A549 (cell line): Measurements from ENCODE around the gene KAT8. TPM values are rescaled to one million over a fixed set of nuclear protein-coding genes. Genes with fewer than 3 reads are reported as not detected.

Experiments
- ATAC-seq, 2 experiments: fragments of 200-7000 bp in 1 of 2; fragments of >200 bp in 1 of 2; cut with Nextera tagmentation in 1 of 2; cut with Tn5 transposase in 1 of 2; 3 replicates each; pipeline versions ENCODE4 v1.8.0 to v1.9.1; 2018 to 2020; ENCODE audit warnings: mild to moderate bottlenecking in 1 of 2, moderate library complexity in 1 of 2
- CTCF ChIA-PET: fragments of 300-600 bp; sonication (Branson Sonifier 250); formaldehyde crosslinking; extraction: SDS; loops from one replicate; lab custom pipeline; 2021; ENCODE audit warnings: antibody characterized with exemption, inconsistent platforms; lab: Yijun Ruan, JAX
- POLR2A ChIA-PET: fragments of 350-600 bp; formaldehyde crosslinking; extraction: SDS; loops from one replicate; lab custom pipeline; 2021; ENCODE audit warnings: antibody characterized with exemption, inconsistent platforms; lab: Yijun Ruan, JAX
- DNase-seq, 2 experiments: peaks; one replicate each; pipeline versions ENCODE4 v3.0.0 to v3.0.0-alpha.2; 2011 to 2016; ENCODE audit warnings: low read depth in 1 of 2, low spot score in 1 of 2
- FAIRE-seq: peaks from 2 replicates; lab custom pipeline; 2011; peaks lifted over from hg19 to GRCh38; lab: Jason Lieb, UNC
- H3K27ac ChIP-seq, 2 experiments: fragments of >200 bp; sonication (Bioruptor Twin); formaldehyde crosslinking; 3 replicates each; pipeline ENCODE4 v1.5.1; 2016 to 2017
- H3K4me1 ChIP-seq: fragments of >200 bp; sonication (Bioruptor Twin); formaldehyde crosslinking; 3 replicates; pipeline ENCODE4 v1.6.1; 2016
- H3K4me2 ChIP-seq: fragments of >200 bp; sonication (Bioruptor Twin); formaldehyde crosslinking; 3 replicates; pipeline ENCODE4 v1.6.1; 2016
- H3K4me3 ChIP-seq: fragments of >200 bp; sonication (Bioruptor Twin); formaldehyde crosslinking; 3 replicates; pipeline ENCODE4 v1.5.1; 2016
- H3K9me3 ChIP-seq: fragments of >200 bp; sonication (Bioruptor Twin); formaldehyde crosslinking; 3 replicates; pipeline ENCODE4 v1.6.1; 2016
- ATOH8 ChIP-seq: fragments of 250-450 bp; sonication (Bioruptor Pico); IDR thresholded peaks from 2 replicates; pipeline ENCODE4 v1.5.0; 2020; ENCODE audit warnings: low read depth, mild to moderate bottlenecking, moderate library complexity
- CBX2 ChIP-seq: fragments of 200-600 bp; sonication (generic); IDR thresholded peaks from 2 replicates; pipeline ENCODE4 v1.6.1; 2016; ENCODE audit warnings: low read depth, mild to moderate bottlenecking, borderline replicate concordance
- CBX8 ChIP-seq: fragments of 200-600 bp; sonication (generic); IDR thresholded peaks from 2 replicates; pipeline ENCODE4 v1.6.1; 2016
- CEBPB ChIP-seq, 2 experiments: fragments of >200 bp in 1 of 2; sonication (Bioruptor Twin) in 1 of 2; formaldehyde crosslinking in 1 of 2; IDR thresholded peaks; 2 replicates each; pipeline ENCODE4 v1.6.1; 2012 to 2016
- CHD2 ChIP-seq: fragments of 150-350 bp; IDR thresholded peaks from 2 replicates; pipeline ENCODE4 v1.6.1; 2014; ENCODE audit warnings: low read length; ENCODE audit not compliant: partially characterized antibody
- ELK1 ChIP-seq: fragments of 150-350 bp; IDR thresholded peaks from 2 replicates; pipeline ENCODE4 v1.6.1; 2014; ENCODE audit warnings: low read depth, mild to moderate bottlenecking, low read length
- EP300 ChIP-seq, 2 experiments: fragments of >200 bp; sonication (Bioruptor Twin); formaldehyde crosslinking; IDR thresholded peaks; 2 replicates in 1 of 2; 3 replicates in 1 of 2; pipeline ENCODE4 v1.6.1; 2016 to 2017
- ESRRA ChIP-seq: fragments of 150-350 bp; IDR thresholded peaks from 2 replicates; pipeline ENCODE4 v1.6.1; 2014; ENCODE audit warnings: mild to moderate bottlenecking, low read length, borderline replicate concordance
- FOSB ChIP-seq: fragments of 250-450 bp; sonication (Bioruptor Pico); IDR thresholded peaks from 2 replicates; pipeline ENCODE4 v1.5.0; 2020; ENCODE audit warnings: mild to moderate bottlenecking, moderate library complexity
- FOSL2 ChIP-seq, 2 experiments: fragments of 450-650 bp in 1 of 2; fragments of >200 bp in 1 of 2; sonication (Bioruptor Twin) in 1 of 2; formaldehyde crosslinking; IDR thresholded peaks; 2 replicates each; pipeline versions ENCODE4 v1.5.0 to v1.6.1; 2016 to 2020; ENCODE audit warnings: mild to moderate bottlenecking in 1 of 2, moderate library complexity in 1 of 2
- FOXS1 ChIP-seq: fragments of 250-450 bp; sonication (Bioruptor Pico); IDR thresholded peaks from 2 replicates; pipeline ENCODE4 v1.5.0; 2020; ENCODE audit warnings: mild to moderate bottlenecking, moderate library complexity
- GATA3 ChIP-seq: IDR thresholded peaks from 2 replicates; pipeline ENCODE4 v1.6.1; 2012; ENCODE audit warnings: borderline replicate concordance
- HDAC2 ChIP-seq: fragments of 200-600 bp; sonication (generic); IDR thresholded peaks from 2 replicates; pipeline ENCODE4 v1.6.1; 2016
- HEYL ChIP-seq: fragments of 250-450 bp; sonication (Bioruptor Pico); IDR thresholded peaks from 2 replicates; pipeline ENCODE4 v1.8.0; 2021; ENCODE audit warnings: mild to moderate bottlenecking, moderate library complexity
- HOXA7 ChIP-seq: fragments of 250-450 bp; sonication (Bioruptor Pico); IDR thresholded peaks from 2 replicates; pipeline ENCODE4 v1.5.0; 2020; ENCODE audit warnings: mild to moderate bottlenecking, moderate library complexity
- HOXB13 ChIP-seq: fragments of 250-450 bp; sonication (Bioruptor Pico); IDR thresholded peaks from 2 replicates; pipeline ENCODE4 v1.5.0; 2020; ENCODE audit warnings: low read depth, mild to moderate bottlenecking, moderate library complexity
- JUNB ChIP-seq: fragments of >200 bp; sonication (Bioruptor Twin); formaldehyde crosslinking; IDR thresholded peaks from 2 replicates; pipeline ENCODE4 v1.6.1; 2016
- KDM1A ChIP-seq: fragments of 200-600 bp; sonication (generic); IDR thresholded peaks from 2 replicates; pipeline ENCODE4 v1.6.1; 2016; ENCODE audit warnings: low read depth, mild to moderate bottlenecking
- MYC ChIP-seq: IDR thresholded peaks from 2 replicates; pipeline ENCODE4 v1.6.1; 2012; ENCODE audit warnings: mild to moderate bottlenecking, inconsistent platforms, low read length, improper control_type of control experiment, borderline replicate concordance
- PHF8 ChIP-seq: fragments of 200-600 bp; sonication (generic); IDR thresholded peaks from 2 replicates; pipeline ENCODE4 v1.6.1; 2016; ENCODE audit warnings: low read depth, mild to moderate bottlenecking, antibody characterized with exemption, moderate library complexity, borderline replicate concordance
- RARB ChIP-seq: fragments of 250-450 bp; sonication (Bioruptor Pico); IDR thresholded peaks from 2 replicates; pipeline ENCODE4 v1.8.0; 2021; ENCODE audit warnings: mild to moderate bottlenecking, moderate library complexity
- RCOR1 ChIP-seq: fragments of 150-350 bp; IDR thresholded peaks from 2 replicates; pipeline ENCODE4 v1.6.1; 2014; ENCODE audit warnings: antibody characterized with exemption, low read length, low read depth
- RFX5 ChIP-seq: fragments of 450-650 bp; IDR thresholded peaks from 2 replicates; pipeline ENCODE4 v1.7.1; 2014; ENCODE audit warnings: antibody characterized with exemption, mild to moderate bottlenecking, moderate library complexity
- TP53 ChIP-seq: fragments of 250-450 bp; sonication (Bioruptor Pico); IDR thresholded peaks from 2 replicates; pipeline ENCODE4 v1.5.0; 2021; ENCODE audit warnings: mild to moderate bottlenecking, moderate library complexity
- ZC3H11A ChIP-seq: fragments of 450-650 bp; IDR thresholded peaks from 2 replicates; pipeline ENCODE4 v1.6.1; 2014; ENCODE audit warnings: antibody characterized with exemption, mild to moderate bottlenecking
- ZFP36 ChIP-seq: fragments of 450-650 bp; IDR thresholded peaks from 2 replicates; pipeline ENCODE4 v1.6.1; 2014; ENCODE audit warnings: borderline replicate concordance; ENCODE audit not compliant: partially characterized antibody
- ZNF302 ChIP-seq: fragments of 250-450 bp; sonication (Bioruptor Pico); IDR thresholded peaks from 2 replicates; pipeline ENCODE4 v1.9.0; 2021; ENCODE audit warnings: inconsistent platforms, mild to moderate bottlenecking, moderate library complexity
- ZSCAN20 ChIP-seq: fragments of 250-450 bp; sonication (Bioruptor Pico); IDR thresholded peaks from 2 replicates; pipeline ENCODE4 v1.8.0; 2022; ENCODE audit warnings: mild to moderate bottlenecking, moderate library complexity
- WGBS: methylation state at CpG from one replicate; pipeline ENCODE4 v1.1.6; 2017; ENCODE audit errors: missing lambda C conversion rate; 5-methylcytosine and 5-hydroxymethylcytosine counted together
- polyA plus RNA-seq, 4 experiments: library from polyadenylated mRNA; depleted of rRNA in 3 of 4; stranded (reverse); fragments of >200 nt; fragmentation: RNase III in 1 of 4; extraction: RNeasy Plus Mini Kit Qiagen cat#74134 plus additional on column Dnase treatment in 1 of 4; gene quantifications; 2 replicates in 3 of 4; 3 replicates in 1 of 4; pipeline ENCODE4 v1.2.3, GENCODE V29; 2011 to 2017
- TF ChIP-seq, protein P1 (sequence below): fragments of >200 bp; sonication (Bioruptor Twin); formaldehyde crosslinking; IDR thresholded peaks from 2 replicates; pipeline ENCODE4 v1.6.1; 2016
- TF ChIP-seq, protein P2 (sequence below): fragments of 200-600 bp; sonication (generic); IDR thresholded peaks from 2 replicates; pipeline ENCODE4 v1.6.1; 2016; ENCODE audit warnings: antibody characterized with exemption, mild to moderate bottlenecking, moderate library complexity

Gene KAT8
- polyA plus RNA-seq, 2 of the 4 experiments (the other 2 are of a cell fraction): 34.4 to 42.2 TPM

DNA sequence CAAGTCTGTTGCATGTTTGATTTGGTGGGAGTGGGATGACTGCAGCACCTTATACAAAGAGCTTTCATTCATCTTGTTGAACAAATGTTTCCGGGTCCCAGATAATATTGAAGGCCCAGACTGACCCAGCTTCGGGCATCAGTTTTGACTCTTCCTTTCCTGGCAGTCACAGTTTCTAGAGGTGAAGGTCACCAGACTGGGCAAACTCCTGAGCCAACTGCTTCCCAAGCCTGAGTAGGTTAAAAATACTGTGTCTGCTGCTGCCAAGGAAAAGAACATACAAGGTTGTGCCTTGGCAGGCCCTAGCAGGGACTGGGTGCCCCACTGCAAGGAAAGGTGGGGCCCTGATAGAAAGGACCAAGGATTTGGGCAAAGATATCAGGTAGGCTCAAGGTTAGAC is 4.8 kb upstream of the KAT8 start:
- Histone ChIP-seq H3K4me2 (no peak overlapping the region), H3K27ac (no peak overlapping the region), H3K9me3 (no peaks in the 10 kb centered on the region), H3K4me1 (peaks cover 14% of the 10 kb centered on the region; the same call in 2 of the 3 replicates)
- WGBS: 100% methylated on average over 2 of the region's 2 CpGs
- POLR2A ChIA-PET: interaction anchor here (1.1 kb wide), 1 partner anchor 29 kb away, joined by 3 read pairs; no protein-coding TSS in a partner anchor
- ATAC-seq: no peak
- TF ChIP-seq CHD2 (no peak), JUNB (no peak), CBX8 (no peak), HOXA7 (CRISPR knock-in tag) (no peak), HOXB13 (no peak), RCOR1 (no peak), HDAC2 (no peak), ZNF302 (CRISPR knock-in tag) (no peak), ELK1 (no peak), HEYL (CRISPR knock-in tag) (no peak), KDM1A (no peak), ZSCAN20 (CRISPR knock-in tag) (no peak), ZFP36 (no peak), CBX2 (no peak), RARB (CRISPR knock-in tag) (no peak), ATOH8 (CRISPR knock-in tag) (no peak), MYC (no peak)
- TF ChIP-seq, protein P1, sequence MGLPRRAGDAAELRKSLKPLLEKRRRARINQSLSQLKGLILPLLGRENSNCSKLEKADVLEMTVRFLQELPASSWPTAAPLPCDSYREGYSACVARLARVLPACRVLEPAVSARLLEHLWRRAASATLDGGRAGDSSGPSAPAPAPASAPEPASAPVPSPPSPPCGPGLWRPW: no peak
- TF ChIP-seq, all 56 proteins: peak for 0
- DNase-seq: no peak
- H3K4me3 ChIP-seq: no peak overlapping the region
- FAIRE-seq: no peak
- CTCF ChIA-PET: interaction anchor here (1.9 to 20.3 kb wide), 3 partner anchors 11 to 330 kb away, joined by 7 to 166 read pairs (median 12); partner anchors contain the start of gene ZNF843

GRCh38 chr16:31113121-31114120 is 4.0 kb upstream of the KAT8 start:
- POLR2A ChIA-PET: interaction anchor here (1.1 kb wide), 1 partner anchor 29 kb away, joined by 3 read pairs; no protein-coding TSS in a partner anchor
- H3K27ac ChIP-seq: no peak overlapping the region; a peak in 1 of 6 replicates

More at GRCh38 chr16:31113121-31114120, 4.0 kb upstream of the KAT8 start:
- 90% methylated on average over 5 of the region's 5 CpGs for WGBS
- FAIRE-seq: no peak
- TF ChIP-seq HDAC2: no peak
- TF ChIP-seq TP53: no peak
- TF ChIP-seq RFX5: no peak
- TF ChIP-seq ZC3H11A: no peak
- TF ChIP-seq GATA3: no peak
- TF ChIP-seq EP300 (IDR thresholded peaks at IDR 0.05): no peak
- TF ChIP-seq ESRRA: no peak
- no peak for TF ChIP-seq CEBPB (IDR thresholded peaks at IDR 0.05)
- TF ChIP-seq FOSL2 (IDR thresholded peaks at IDR 0.05): no peak
- TF ChIP-seq FOSL2 (CRISPR knock-in tag; IDR thresholded peaks at IDR 0.05): no peak
- TF ChIP-seq PHF8: no peak
- TF ChIP-seq FOSB (CRISPR knock-in tag): no peak
- TF ChIP-seq, protein P2, sequence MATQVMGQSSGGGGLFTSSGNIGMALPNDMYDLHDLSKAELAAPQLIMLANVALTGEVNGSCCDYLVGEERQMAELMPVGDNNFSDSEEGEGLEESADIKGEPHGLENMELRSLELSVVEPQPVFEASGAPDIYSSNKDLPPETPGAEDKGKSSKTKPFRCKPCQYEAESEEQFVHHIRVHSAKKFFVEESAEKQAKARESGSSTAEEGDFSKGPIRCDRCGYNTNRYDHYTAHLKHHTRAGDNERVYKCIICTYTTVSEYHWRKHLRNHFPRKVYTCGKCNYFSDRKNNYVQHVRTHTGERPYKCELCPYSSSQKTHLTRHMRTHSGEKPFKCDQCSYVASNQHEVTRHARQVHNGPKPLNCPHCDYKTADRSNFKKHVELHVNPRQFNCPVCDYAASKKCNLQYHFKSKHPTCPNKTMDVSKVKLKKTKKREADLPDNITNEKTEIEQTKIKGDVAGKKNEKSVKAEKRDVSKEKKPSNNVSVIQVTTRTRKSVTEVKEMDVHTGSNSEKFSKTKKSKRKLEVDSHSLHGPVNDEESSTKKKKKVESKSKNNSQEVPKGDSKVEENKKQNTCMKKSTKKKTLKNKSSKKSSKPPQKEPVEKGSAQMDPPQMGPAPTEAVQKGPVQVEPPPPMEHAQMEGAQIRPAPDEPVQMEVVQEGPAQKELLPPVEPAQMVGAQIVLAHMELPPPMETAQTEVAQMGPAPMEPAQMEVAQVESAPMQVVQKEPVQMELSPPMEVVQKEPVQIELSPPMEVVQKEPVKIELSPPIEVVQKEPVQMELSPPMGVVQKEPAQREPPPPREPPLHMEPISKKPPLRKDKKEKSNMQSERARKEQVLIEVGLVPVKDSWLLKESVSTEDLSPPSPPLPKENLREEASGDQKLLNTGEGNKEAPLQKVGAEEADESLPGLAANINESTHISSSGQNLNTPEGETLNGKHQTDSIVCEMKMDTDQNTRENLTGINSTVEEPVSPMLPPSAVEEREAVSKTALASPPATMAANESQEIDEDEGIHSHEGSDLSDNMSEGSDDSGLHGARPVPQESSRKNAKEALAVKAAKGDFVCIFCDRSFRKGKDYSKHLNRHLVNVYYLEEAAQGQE: no peak
- no peak for TF ChIP-seq HOXB13
- no peak for TF ChIP-seq FOXS1
- TF ChIP-seq MYC: no peak
- TF ChIP-seq, all 56 proteins: peak for 0
- Histone ChIP-seq H3K9me3 (no peaks in the 10 kb centered on the region), H3K4me3 (no peak overlapping the region), H3K4me2 (no peak overlapping the region), H3K4me1 (peaks cover 14% of the 10 kb centered on the region; the same call in 2 of the 3 replicates)
- CTCF ChIA-PET: interaction anchor here (1.1 to 20.3 kb wide), 5 partner anchors 11 to 329 kb away, joined by 3 to 166 read pairs (median 7); partner anchors contain the start of gene ZNF843
- no peak for DNase-seq
- no peak for ATAC-seq
